GM20431 (cell line): ENCODE data around the gene GBF1.
"Not testable (repeated sequence)": the region's sequence is repeated elsewhere in the genome, so short reads cannot be mapped to it uniquely, and the experiment has no call there.

Experiments
- in situ Hi-C: fragments of 300-500 bp; cut with MseI, MboI; formaldehyde crosslinking; loops from one replicate; pipeline ENCODE4 v1.15.0; 2020; ENCODE audit warnings: low sequenced_read_pairs; ENCODE audit not compliant: unreplicated experiment

GBF1 gene

GRCh38 chr10:102289840-102290239, 44.5 kb downstream of the GBF1 start:
- in situ Hi-C loops, result no loop called here

GRCh38 chr10:102291221-102291905, 46.0 kb downstream of the GBF1 start:
- in situ Hi-C loops, result no loop called here

GRCh38 chr10:102297101-102297500, 51.8 kb downstream of the GBF1 start:
- in situ Hi-C loops, result no loop called here

DNA sequence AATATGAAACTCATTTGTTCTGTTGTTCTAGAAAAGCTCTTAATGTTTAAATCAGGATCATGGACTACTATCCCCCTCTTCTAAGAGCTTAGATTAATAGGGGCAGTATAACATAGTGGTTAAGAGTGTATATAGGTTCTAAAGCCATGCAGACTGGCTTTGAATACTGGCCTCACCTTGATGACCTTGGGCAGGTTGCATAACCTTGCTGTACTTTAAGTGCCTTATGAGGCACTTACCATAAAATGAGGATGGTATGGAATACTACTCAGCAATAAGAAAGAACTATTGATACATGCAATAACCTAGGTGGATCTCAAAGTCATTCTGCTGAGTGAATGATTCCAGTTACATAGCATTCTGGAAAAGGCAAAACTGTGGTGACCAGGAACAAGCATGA, 53.6 kb downstream of the GBF1 start:
- in situ Hi-C loops, result no loop called here

DNA sequence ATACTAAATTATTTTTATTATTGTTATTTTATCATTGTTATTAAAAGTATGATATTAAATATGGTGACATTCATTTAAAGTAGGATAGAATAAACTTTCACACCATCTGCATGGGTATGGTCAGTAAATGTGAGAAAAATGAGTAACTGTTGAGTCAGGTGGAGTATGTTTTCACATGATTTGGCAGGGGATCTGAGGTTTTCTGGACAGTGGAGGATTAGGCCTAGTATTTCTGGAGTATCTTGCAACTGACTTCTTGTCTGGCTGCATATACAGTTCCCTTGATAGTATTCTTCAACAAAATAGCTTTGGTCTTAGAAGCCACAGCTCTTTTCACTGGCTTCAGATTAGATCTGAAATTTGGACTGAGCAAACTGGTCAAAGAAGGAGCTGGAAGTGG, 54.5 kb downstream of the GBF1 start:
- in situ Hi-C loops, result no loop called here

GRCh38 chr10:102300278-102300843, 55.0 kb downstream of the GBF1 start:
- in situ Hi-C loops, result no loop called here

- in situ Hi-C loops, result not testable (repeated sequence)
Observed at GRCh38 chr10:102300912-102301311, 55.6 kb downstream of the GBF1 start.

DNA sequence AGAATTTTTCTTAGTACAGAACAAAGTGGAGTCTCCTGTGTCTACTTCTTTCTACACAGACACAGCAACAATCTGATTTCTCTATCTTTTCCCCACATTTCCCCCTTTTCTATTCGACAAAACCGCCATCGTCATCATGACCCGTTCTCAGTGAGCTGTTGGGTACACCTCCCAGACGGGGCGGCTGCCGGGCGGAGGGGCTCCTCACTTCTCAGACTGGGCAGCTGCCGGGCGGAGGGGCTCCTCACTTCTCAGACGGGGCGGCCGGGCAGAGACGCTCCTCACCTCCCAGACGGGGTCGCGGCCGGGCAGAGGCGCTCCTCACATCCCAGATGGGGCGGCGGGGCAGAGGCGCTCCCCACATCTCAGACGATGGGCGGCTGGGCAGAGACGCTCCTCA, 56.0 kb downstream of the GBF1 start:
- in situ Hi-C loops, result not testable (repeated sequence)

DNA sequence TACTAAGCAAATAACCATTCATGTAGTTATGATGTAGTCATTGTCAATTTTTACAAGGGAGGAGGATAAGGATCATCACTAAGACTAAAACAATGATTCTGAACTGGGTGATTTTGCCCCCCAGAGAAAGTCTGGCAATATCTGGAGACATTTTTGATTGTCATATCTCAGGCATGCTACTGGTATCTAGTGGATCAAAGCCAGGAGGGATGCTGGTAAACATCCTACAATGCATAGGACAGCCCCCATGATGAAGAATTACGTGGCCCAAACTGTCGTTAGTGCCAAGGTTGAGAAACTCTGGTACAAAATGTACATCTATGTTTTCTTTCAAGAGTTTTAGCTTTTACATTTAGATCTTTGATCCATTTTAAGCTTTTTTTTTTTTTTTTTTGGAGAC, 57.3 kb downstream of the GBF1 start:
- in situ Hi-C loops, result no loop called here

DNA sequence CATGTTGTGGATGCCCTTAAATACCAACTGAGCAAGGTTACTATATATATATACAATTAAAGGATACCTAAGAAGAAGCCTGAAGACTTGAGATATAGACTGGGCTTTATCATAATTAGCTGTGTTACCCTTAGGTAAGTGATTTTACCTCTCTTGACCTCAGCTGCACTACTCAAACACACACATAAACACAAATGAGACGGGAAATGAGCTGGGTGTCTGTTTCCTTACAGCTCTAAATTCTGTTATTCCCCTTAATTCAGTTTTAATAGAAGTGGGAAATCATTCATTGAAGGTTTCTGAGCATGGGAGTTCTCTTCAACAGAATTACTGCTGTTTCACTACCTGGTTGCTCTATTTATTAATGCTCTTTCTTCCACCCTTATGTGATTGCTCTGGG, 60.7 kb downstream of the GBF1 start:
- in situ Hi-C loops, result no loop called here

DNA sequence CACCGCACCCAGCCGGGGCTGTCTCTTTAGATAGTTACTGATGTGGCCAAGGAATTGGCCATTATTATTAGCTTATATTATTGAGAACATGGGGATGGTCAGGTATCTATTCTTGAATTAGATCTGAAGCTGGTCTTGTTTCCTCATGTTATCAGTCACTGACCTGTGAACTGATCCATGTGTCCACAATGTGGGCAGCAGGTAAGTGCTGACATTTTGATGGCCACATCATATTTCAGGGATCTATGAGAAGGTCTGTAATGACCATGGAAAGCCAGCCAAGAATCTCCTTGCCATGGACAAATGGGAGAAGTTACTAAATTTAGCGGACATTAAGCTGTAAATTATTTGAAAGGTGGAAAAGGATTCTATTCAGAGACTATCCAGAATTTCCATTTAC, 61.4 kb downstream of the GBF1 start:
- in situ Hi-C loops, result no loop called here

DNA sequence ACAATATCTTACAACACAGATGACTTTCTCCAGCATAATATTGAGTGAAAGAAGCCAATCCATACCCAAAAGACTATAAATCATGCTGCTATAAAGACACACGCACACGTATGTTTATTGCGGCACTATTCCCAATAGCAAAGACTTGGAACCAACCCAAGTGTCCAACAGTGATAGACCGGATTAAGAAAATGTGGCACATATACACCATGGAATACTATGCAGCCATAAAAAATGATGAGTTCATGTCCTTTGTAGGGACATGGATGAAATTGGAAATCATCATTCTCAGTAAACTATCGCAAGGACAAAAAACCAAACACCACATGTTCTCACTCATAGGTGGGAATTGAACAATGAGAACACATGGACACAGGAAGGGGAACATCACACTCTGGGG, 63.0 kb downstream of the GBF1 start:
- in situ Hi-C loops, result not testable (repeated sequence)

- in situ Hi-C loops, result no loop called here
Observed at GRCh38 chr10:102309236-102309635, 63.9 kb downstream of the GBF1 start.

DNA sequence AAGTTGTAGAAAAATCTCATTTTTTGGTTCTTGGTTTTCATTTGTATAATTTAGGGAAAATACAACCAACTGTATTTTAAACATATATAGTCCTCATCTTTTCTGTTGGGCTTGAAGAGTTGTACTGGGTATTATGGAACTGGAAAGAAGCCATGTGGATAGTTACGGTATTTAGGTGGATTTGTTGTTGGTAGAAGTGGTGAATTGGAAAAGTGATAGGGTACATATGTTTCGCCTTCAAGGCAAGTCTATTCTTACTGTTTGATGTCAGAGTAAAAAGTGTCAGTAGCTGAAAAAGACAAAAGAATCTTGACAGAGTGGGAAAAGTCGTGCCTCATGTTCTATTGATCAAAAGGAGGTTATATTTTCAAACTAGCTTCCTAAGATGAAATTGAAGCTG, 64.6 kb downstream of the GBF1 start:
- in situ Hi-C loops, result no loop called here

- in situ Hi-C loops, result no loop called here
Observed at GRCh38 chr10:102310361-102311024, 65.2 kb downstream of the GBF1 start.

DNA sequence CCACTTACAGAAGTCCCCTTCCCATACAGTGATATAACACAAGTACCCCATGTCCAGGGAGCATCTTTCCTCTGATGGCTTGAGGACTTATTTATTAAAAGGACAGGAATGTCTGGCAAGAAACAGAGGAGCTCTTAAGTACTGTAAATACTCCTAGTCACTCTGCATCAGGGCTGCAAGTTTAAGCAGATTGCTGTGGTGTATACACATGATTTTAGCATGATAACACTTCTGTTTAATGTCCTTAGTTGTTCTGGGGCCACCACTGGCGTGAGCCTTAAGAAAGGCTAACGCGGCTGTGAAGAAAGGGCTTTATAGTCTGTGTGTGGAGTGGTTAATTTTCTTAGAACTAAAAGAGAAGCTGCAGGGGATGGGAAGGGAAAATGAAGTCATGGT, 65.7 kb downstream of the GBF1 start:
- in situ Hi-C loops, result no loop called here

GRCh38 chr10:102312683-102313082, 67.4 kb downstream of the GBF1 start:
- in situ Hi-C loops, result no loop called here

- in situ Hi-C loops, result no loop called here
Observed at GRCh38 chr10:102313221-102313896, 68.0 kb downstream of the GBF1 start.

DNA sequence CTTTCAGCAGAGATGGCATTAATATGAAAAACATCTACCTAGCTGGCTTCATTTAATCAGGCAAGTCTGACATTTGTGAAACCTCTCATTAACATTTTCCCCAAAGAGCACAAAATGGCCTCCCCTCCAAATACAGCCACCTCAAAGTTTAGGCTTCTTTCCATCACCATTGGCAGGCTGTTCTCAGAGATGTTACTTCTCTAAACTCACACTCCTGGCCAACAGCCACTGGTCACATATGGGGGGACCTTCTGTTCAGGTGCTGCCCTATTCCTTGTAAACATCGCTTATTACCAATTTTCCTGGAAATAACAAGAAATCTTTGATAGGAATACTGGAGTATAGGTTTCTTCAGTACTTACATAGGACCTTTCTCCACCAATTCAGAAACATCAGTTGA, 69.5 kb downstream of the GBF1 start:
- in situ Hi-C loops, result no loop called here

DNA sequence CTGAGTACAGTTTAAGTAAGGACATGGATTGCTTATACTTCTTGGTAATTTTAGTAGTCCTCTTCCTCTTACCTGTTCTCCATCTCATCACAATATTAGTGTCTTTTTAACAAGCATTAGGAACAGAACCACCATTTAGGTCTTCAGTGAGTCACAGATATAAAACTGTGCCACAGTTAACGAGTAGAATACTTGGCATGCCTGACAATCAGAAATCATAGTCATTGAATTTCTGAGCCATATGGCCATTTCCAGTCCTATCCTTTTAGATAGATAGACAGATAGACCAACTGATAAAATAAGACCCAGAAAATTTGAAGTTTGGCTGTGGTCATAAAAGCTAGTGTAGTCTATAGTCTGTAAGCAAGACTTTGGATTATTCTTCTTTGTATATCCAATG, 71.1 kb downstream of the GBF1 start:
- in situ Hi-C loops, result no loop called here

GRCh38 chr10:102322914-102323313, 77.6 kb downstream of the GBF1 start:
- in situ Hi-C loops, result no loop called here
